HG03159 (cell line): ENCODE results near the gene MS4A10.

Experiments used
- ATAC-seq: cut with Tn5 transposase; IDR thresholded peaks from one replicate; pipeline ENCODE4 v1.9.1; 2021; ENCODE audit warnings: mild to moderate bottlenecking, moderate library complexity; ENCODE audit not compliant: unreplicated experiment

The MS4A10 gene

GRCh38 chr11:60785806-60786361 lies 751 bp downstream of the MS4A10 start:
- no peak for ATAC-seq

- no peak for ATAC-seq
Observed at GRCh38 chr11:60786811-60787567, 1.9 kb downstream of the MS4A10 start.

- ATAC-seq, result no peak
Observed at GRCh38 chr11:60788401-60789125, 3.4 kb downstream of the MS4A10 start.

GRCh38 chr11:60790726-60791125 lies 5.6 kb downstream of the MS4A10 start:
- no peak for ATAC-seq

- no peak for ATAC-seq
Observed at GRCh38 chr11:60791153-60791933, 6.2 kb downstream of the MS4A10 start.

GRCh38 chr11:60792521-60792920 lies 7.4 kb downstream of the MS4A10 start:
- no peak for ATAC-seq

- ATAC-seq, result no peak
Observed at GRCh38 chr11:60795291-60795690, 10.2 kb downstream of the MS4A10 start.

- no peak for ATAC-seq
Observed at GRCh38 chr11:60797846-60798630, 12.9 kb downstream of the MS4A10 start.

- ATAC-seq, result no peak
Observed at GRCh38 chr11:60798631-60799030, 13.5 kb downstream of the MS4A10 start.

- ATAC-seq, result no peak
Observed at GRCh38 chr11:60801194-60801593, 16.1 kb downstream of the MS4A10 start.

- ATAC-seq, result no peak
Observed at GRCh38 chr11:60803273-60803936, 18.3 kb downstream of the MS4A10 start.

- ATAC-seq, result no peak
Observed at GRCh38 chr11:60809249-60809648, 24.1 kb downstream of the MS4A10 start.

GRCh38 chr11:60809691-60810090 lies 24.6 kb downstream of the MS4A10 start:
- no peak for ATAC-seq

- ATAC-seq, result no peak
Observed at GRCh38 chr11:60810151-60810550, 25.0 kb downstream of the MS4A10 start.

- no peak for ATAC-seq
Observed at GRCh38 chr11:60810569-60810968, 25.4 kb downstream of the MS4A10 start.

GRCh38 chr11:60813324-60813723 lies 28.2 kb downstream of the MS4A10 start:
- no peak for ATAC-seq

GRCh38 chr11:60814112-60814511 lies 29.0 kb downstream of the MS4A10 start:
- no peak for ATAC-seq

- ATAC-seq, result no peak
Observed at GRCh38 chr11:60816590-60817157, 31.5 kb downstream of the MS4A10 start.

- ATAC-seq, result no peak
Observed at GRCh38 chr11:60818057-60818456, 32.9 kb downstream of the MS4A10 start.
